C4-2B (cell line): ENCODE results near the gene CRELD2.
A peak's percentile ranks its signal among the peaks of the same experiment; 100 is the strongest.

Experiments
- H3K27ac ChIP-seq: fragments of 450-650 bp; 2 replicates; pipeline ENCODE4 v1.5.1; 2017
- CTCF ChIP-seq: fragments of 450-650 bp; conservative IDR thresholded peaks from 2 replicates; pipeline ENCODE4 v1.5.1; 2017; ENCODE audit warnings: mild to moderate bottlenecking
- ZFX ChIP-seq: fragments of 450-650 bp; IDR thresholded peaks from 2 replicates; pipeline ENCODE4 v1.6.1; 2017

The CRELD2 gene

GRCh38 chr22:49958931-49959781, 40.7 kb downstream of the CRELD2 start:
- peak overlapping the region; percentile 98 for H3K27ac ChIP-seq

GRCh38 chr22:49959782-49960158, 41.3 kb downstream of the CRELD2 start:
- TF ChIP-seq CTCF = no peak
- no peak for TF ChIP-seq ZFX
- H3K27ac ChIP-seq = peak overlapping the region; percentile 98

More at GRCh38 chr22:49958931-49959781, 40.7 kb downstream of the CRELD2 start:
- TF ChIP-seq CTCF (no peak), ZFX (no peak)

GRCh38 chr22:49960159-49961004, 41.9 kb downstream of the CRELD2 start, which contains the start of gene PIM3:
TSS of gene PIM3 (plus strand) at chr22:49960772. CDS start at chr22:49960948, 176 bp downstream.
- H3K27ac ChIP-seq = peak within 1 kb of the TSS; percentile 98
- no peak for TF ChIP-seq CTCF
- TF ChIP-seq ZFX = peak; percentile 81; the same call in 1 of the 2 replicates

GRCh38 chr22:49961005-49961600, 42.7 kb downstream of the CRELD2 start:
- H3K27ac ChIP-seq = peak overlapping the region; percentile 98
- TF ChIP-seq ZFX (peak; percentile 68), CTCF (no peak)

- peak overlapping the region; percentile 98 for H3K27ac ChIP-seq
- TF ChIP-seq CTCF (no peak), ZFX (no peak)
These were observed 43.2 kb downstream of the CRELD2 start for GRCh38 chr22:49961601-49962011.

- peak overlapping the region; percentile 98 for H3K27ac ChIP-seq
- TF ChIP-seq ZFX = no peak
- no peak for TF ChIP-seq CTCF
These were observed 43.7 kb downstream of the CRELD2 start for GRCh38 chr22:49962012-49962750.
